ENCODE measurements around the gene CPNE5.

CPNE5 gene

GRCh38 chr6:36777801-36778200 lies 61.4 kb downstream of the CPNE5 start:
- H3K4me3 ChIP-seq (ENCODE audit: low read depth, low read length) = no peak overlapping the region
- TF ChIP-seq CTCF (IDR thresholded peaks at IDR 0.05; ENCODE audit: insufficient read depth, low read depth, low read length, missing control alignments) = no peak

GRCh38 chr6:36776167-36776566 lies 63.1 kb downstream of the CPNE5 start:
- TF ChIP-seq CTCF (IDR thresholded peaks at IDR 0.05; ENCODE audit: insufficient read depth, low read depth, low read length, missing control alignments) = no peak
- no peak overlapping the region for H3K4me3 ChIP-seq (ENCODE audit: low read depth, low read length)
- DNase-seq (ENCODE audit: low read depth) = no peak

More at GRCh38 chr6:36777801-36778200, 61.4 kb downstream of the CPNE5 start:
- DNase-seq (ENCODE audit: low read depth) = no peak

- no peak for TF ChIP-seq CTCF (IDR thresholded peaks at IDR 0.05; ENCODE audit: insufficient read depth, low read depth, low read length, missing control alignments)
- DNase-seq (ENCODE audit: low read depth) = no peak
- no peak overlapping the region for H3K4me3 ChIP-seq (ENCODE audit: low read depth, low read length)
Measured at GRCh38 chr6:36774331-36774730, 64.9 kb downstream of the CPNE5 start.

- no peak overlapping the region for H3K4me3 ChIP-seq (ENCODE audit: low read depth, low read length)
Measured at GRCh38 chr6:36772397-36772796, 66.8 kb downstream of the CPNE5 start.

GRCh38 chr6:36771145-36771544 lies 68.1 kb downstream of the CPNE5 start:
- no peak for TF ChIP-seq CTCF (IDR thresholded peaks at IDR 0.05; ENCODE audit: insufficient read depth, low read depth, low read length, missing control alignments)
- DNase-seq (ENCODE audit: low read depth) = no peak

More at GRCh38 chr6:36772397-36772796, 66.8 kb downstream of the CPNE5 start:
- DNase-seq (ENCODE audit: low read depth) = no peak
- no peak for TF ChIP-seq CTCF (IDR thresholded peaks at IDR 0.05; ENCODE audit: insufficient read depth, low read depth, low read length, missing control alignments)

GRCh38 chr6:36769676-36770499 lies 69.4 kb downstream of the CPNE5 start:
- H3K4me3 ChIP-seq (ENCODE audit: low read depth, low read length) = no peak overlapping the region
- DNase-seq (ENCODE audit: low read depth) = peak; percentile 46
- TF ChIP-seq CTCF (IDR thresholded peaks at IDR 0.05; ENCODE audit: insufficient read depth, low read depth, low read length, missing control alignments) = no peak

More at GRCh38 chr6:36771145-36771544, 68.1 kb downstream of the CPNE5 start:
- H3K4me3 ChIP-seq (ENCODE audit: low read depth, low read length) = no peak overlapping the region

All from GM12865 (cell line).